ENCODE results near the gene ZNF608.

Gene ZNF608

DNA sequence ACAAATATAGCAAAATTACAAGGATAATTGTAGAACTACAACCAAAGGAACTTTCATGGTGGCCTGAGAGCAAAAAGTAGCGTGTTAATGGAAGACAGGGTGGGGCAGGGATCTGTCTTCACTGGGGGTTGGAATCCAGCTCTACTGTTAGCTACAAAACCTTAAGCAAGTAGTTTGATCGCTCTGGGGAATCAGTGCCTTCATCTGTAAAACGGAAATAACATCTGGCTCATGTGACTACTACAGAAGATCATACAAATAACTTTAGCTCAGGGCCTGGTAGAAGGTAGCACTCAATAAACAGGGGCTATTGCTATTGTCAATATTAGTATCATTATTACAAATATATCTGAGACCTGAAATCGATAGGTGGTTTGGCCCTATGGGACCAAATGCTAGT lies 40.4 kb downstream of the ZNF608 start:
- no peaks in the 10 kb centered on the region for H3K27me3 ChIP-seq (replicated peaks; ENCODE audit: control insufficient read depth, insufficient read depth, low read length)
- peaks cover 14% of the 10 kb centered on the region for H3K4me1 ChIP-seq (ENCODE audit: control insufficient read depth, insufficient read depth, low read length)
- no peak for DNase-seq (ENCODE audit: low read depth)
- H3K9me3 ChIP-seq (ENCODE audit: control insufficient read depth, low read length) = no peaks in the 10 kb centered on the region
- H3K9ac ChIP-seq (ENCODE audit: low read length) = no peak overlapping the region
- H3K36me3 ChIP-seq (ENCODE audit: control insufficient read depth, insufficient read depth, low read length, severe bottlenecking) = no peaks in the 10 kb centered on the region
- H3K4me3 ChIP-seq (ENCODE audit: low read length) = no peak overlapping the region

GRCh38 chr5:124705577-124705976 lies 40.9 kb downstream of the ZNF608 start:
- DNase-seq (ENCODE audit: low read depth) = no peak
- Histone ChIP-seq H3K4me1 (ENCODE audit: control insufficient read depth, insufficient read depth, low read length) (peaks cover 14% of the 10 kb centered on the region), H3K9me3 (ENCODE audit: control insufficient read depth, low read length) (no peaks in the 10 kb centered on the region), H3K27me3 (replicated peaks; ENCODE audit: control insufficient read depth, insufficient read depth, low read length) (no peaks in the 10 kb centered on the region), H3K36me3 (ENCODE audit: control insufficient read depth, insufficient read depth, low read length, severe bottlenecking) (no peaks in the 10 kb centered on the region), H3K4me3 (ENCODE audit: low read length) (no peak overlapping the region), H3K9ac (ENCODE audit: low read length) (no peak overlapping the region)

- Histone ChIP-seq H3K4me3 (ENCODE audit: low read length) (no peak overlapping the region), H3K9ac (ENCODE audit: low read length) (no peak overlapping the region), H3K36me3 (ENCODE audit: control insufficient read depth, insufficient read depth, low read length, severe bottlenecking) (no peaks in the 10 kb centered on the region), H3K4me1 (ENCODE audit: control insufficient read depth, insufficient read depth, low read length) (peaks cover 14% of the 10 kb centered on the region), H3K27me3 (replicated peaks; ENCODE audit: control insufficient read depth, insufficient read depth, low read length) (no peaks in the 10 kb centered on the region), H3K9me3 (ENCODE audit: control insufficient read depth, low read length) (no peaks in the 10 kb centered on the region)
- no peak for DNase-seq (ENCODE audit: low read depth)
These were observed 41.7 kb downstream of the ZNF608 start for GRCh38 chr5:124704594-124705284.

GRCh38 chr5:124703995-124704394 lies 42.4 kb downstream of the ZNF608 start:
- Histone ChIP-seq H3K4me3 (ENCODE audit: low read length) (no peak overlapping the region), H3K9ac (ENCODE audit: low read length) (no peak overlapping the region), H3K4me1 (ENCODE audit: control insufficient read depth, insufficient read depth, low read length) (peaks cover 17% of the 10 kb centered on the region), H3K36me3 (ENCODE audit: control insufficient read depth, insufficient read depth, low read length, severe bottlenecking) (no peaks in the 10 kb centered on the region), H3K9me3 (ENCODE audit: control insufficient read depth, low read length) (no peaks in the 10 kb centered on the region), H3K27me3 (replicated peaks; ENCODE audit: control insufficient read depth, insufficient read depth, low read length) (no peaks in the 10 kb centered on the region)
- DNase-seq (ENCODE audit: low read depth) = no peak

DNA sequence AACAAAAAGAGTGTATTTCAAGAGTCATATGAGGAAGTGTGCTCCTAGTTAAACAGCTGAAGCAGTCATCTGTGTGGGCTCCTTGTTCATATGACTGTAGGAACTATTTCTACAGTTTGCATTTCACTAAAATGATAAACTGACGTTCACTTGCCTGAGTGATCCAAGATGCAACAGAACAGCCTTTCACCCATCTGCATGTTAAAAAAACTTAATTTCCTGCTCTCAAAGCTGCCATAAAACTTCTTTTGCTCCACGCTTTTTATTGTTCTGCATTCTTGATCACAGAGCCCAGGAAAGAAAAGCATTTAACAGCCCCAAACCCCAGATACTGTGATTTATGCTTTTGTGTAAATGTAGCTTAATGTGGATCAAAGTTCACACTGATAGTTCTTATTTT lies 43.9 kb downstream of the ZNF608 start:
- Histone ChIP-seq H3K4me3 (ENCODE audit: low read length) (no peak overlapping the region), H3K4me1 (ENCODE audit: control insufficient read depth, insufficient read depth, low read length) (peaks cover 32% of the 10 kb centered on the region)
- DNase-seq (ENCODE audit: low read depth) = no peak

DNA sequence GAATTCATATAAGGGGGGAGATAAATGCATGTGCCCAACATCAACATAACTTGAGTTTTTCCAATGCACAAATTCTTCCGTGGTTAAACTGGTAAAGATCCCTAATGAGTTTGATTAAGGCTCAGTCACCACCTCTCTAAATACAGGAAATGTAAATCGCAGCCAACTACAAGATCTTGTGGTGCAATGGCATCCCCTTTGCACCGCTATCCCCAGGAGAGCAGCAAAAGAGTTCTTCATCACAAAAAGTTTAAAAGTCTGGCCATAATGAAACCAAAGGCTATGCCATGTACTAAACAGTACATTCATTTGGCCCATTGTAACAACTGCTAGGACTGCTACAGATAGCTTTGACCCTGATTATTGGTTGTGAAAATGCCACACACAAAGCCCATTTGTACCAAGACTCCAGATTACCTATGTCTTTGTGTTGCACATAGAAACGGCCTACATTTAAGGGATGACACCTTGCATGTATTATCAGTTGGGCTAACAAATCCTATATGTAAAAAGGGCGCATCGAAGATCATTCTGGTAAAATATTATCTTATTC lies 44.5 kb downstream of the ZNF608 start:
- H3K36me3 ChIP-seq (ENCODE audit: control insufficient read depth, insufficient read depth, low read length, severe bottlenecking) = no peaks in the 10 kb centered on the region
- no peak for DNase-seq (ENCODE audit: low read depth)
- H3K27me3 ChIP-seq (replicated peaks; ENCODE audit: control insufficient read depth, insufficient read depth, low read length) = no peaks in the 10 kb centered on the region
- H3K4me1 ChIP-seq (ENCODE audit: control insufficient read depth, insufficient read depth, low read length) = peaks cover 37% of the 10 kb centered on the region
- no peaks in the 10 kb centered on the region for H3K9me3 ChIP-seq (ENCODE audit: control insufficient read depth, low read length)
- H3K4me3 ChIP-seq (ENCODE audit: low read length) = no peak overlapping the region
- no peak overlapping the region for H3K9ac ChIP-seq (ENCODE audit: low read length)

More for the DNA sequence above, 43.9 kb downstream of the ZNF608 start:
- Histone ChIP-seq H3K9ac (ENCODE audit: low read length) (no peak overlapping the region), H3K9me3 (ENCODE audit: control insufficient read depth, low read length) (no peaks in the 10 kb centered on the region), H3K27me3 (replicated peaks; ENCODE audit: control insufficient read depth, insufficient read depth, low read length) (no peaks in the 10 kb centered on the region), H3K36me3 (ENCODE audit: control insufficient read depth, insufficient read depth, low read length, severe bottlenecking) (no peaks in the 10 kb centered on the region)

DNA sequence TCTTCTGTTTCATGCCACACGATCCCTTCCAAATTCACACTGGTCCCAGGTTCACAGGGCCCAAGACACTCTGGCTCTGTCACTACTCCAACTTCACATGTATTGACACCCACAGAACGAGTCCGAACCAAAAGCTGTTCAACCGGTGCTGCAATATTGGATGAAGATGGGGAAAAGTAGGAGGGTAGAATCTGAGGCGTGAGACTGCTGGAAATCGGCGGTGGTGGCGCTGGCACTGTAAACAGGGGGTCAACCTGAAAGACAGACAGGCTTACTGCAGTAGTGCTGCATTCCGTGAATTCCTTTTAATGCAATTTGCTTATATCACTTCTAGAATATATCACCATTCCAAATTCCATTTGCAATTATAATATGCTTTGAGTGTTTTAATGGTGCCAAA lies 45.4 kb downstream of the ZNF608 start:
- no peak for DNase-seq (ENCODE audit: low read depth)
- Histone ChIP-seq H3K9me3 (ENCODE audit: control insufficient read depth, low read length) (no peaks in the 10 kb centered on the region), H3K27me3 (replicated peaks; ENCODE audit: control insufficient read depth, insufficient read depth, low read length) (no peaks in the 10 kb centered on the region), H3K4me1 (ENCODE audit: control insufficient read depth, insufficient read depth, low read length) (peaks cover 34% of the 10 kb centered on the region), H3K9ac (ENCODE audit: low read length) (no peak overlapping the region), H3K36me3 (ENCODE audit: control insufficient read depth, insufficient read depth, low read length, severe bottlenecking) (no peaks in the 10 kb centered on the region), H3K4me3 (ENCODE audit: low read length) (no peak overlapping the region)

- H3K36me3 ChIP-seq (ENCODE audit: control insufficient read depth, insufficient read depth, low read length, severe bottlenecking) = no peaks in the 10 kb centered on the region
- H3K4me1 ChIP-seq (ENCODE audit: control insufficient read depth, insufficient read depth, low read length) = peaks cover 34% of the 10 kb centered on the region
These were observed 46.1 kb downstream of the ZNF608 start for GRCh38 chr5:124700333-124700732.

DNA sequence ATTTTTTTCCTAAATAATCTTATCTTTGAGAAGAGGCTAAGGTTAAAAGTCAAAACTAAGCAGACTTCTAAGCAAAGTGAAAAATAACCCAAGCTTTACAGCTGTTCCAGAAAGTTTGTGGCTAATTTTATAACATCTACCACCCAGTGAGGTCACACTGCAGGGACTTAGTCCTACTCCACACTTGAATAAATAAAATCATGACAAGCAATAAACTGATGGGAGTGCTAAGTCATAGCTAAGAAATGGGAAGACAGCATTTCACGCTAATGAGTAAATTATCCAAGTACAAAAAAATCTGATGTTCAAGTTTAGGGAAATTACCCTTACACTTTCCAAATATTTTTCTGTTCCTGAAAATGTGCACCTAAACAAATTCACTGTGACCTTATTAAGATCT lies 47.7 kb downstream of the ZNF608 start:
- peak overlapping the region; percentile 28 for H3K4me3 ChIP-seq (ENCODE audit: low read length)
- no peaks in the 10 kb centered on the region for H3K36me3 ChIP-seq (ENCODE audit: control insufficient read depth, insufficient read depth, low read length, severe bottlenecking)
- peaks cover 34% of the 10 kb centered on the region for H3K4me1 ChIP-seq (ENCODE audit: control insufficient read depth, insufficient read depth, low read length)
- H3K9ac ChIP-seq (ENCODE audit: low read length) = peak overlapping the region; percentile 51
- DNase-seq (ENCODE audit: low read depth) = no peak
- no peaks in the 10 kb centered on the region for H3K9me3 ChIP-seq (ENCODE audit: control insufficient read depth, low read length)
- H3K27me3 ChIP-seq (replicated peaks; ENCODE audit: control insufficient read depth, insufficient read depth, low read length) = no peaks in the 10 kb centered on the region

More at GRCh38 chr5:124700333-124700732, 46.1 kb downstream of the ZNF608 start:
- no peak overlapping the region for H3K9ac ChIP-seq (ENCODE audit: low read length)
- DNase-seq (ENCODE audit: low read depth) = no peak
- H3K4me3 ChIP-seq (ENCODE audit: low read length) = no peak overlapping the region
- no peaks in the 10 kb centered on the region for H3K27me3 ChIP-seq (replicated peaks; ENCODE audit: control insufficient read depth, insufficient read depth, low read length)
- no peaks in the 10 kb centered on the region for H3K9me3 ChIP-seq (ENCODE audit: control insufficient read depth, low read length)

DNA sequence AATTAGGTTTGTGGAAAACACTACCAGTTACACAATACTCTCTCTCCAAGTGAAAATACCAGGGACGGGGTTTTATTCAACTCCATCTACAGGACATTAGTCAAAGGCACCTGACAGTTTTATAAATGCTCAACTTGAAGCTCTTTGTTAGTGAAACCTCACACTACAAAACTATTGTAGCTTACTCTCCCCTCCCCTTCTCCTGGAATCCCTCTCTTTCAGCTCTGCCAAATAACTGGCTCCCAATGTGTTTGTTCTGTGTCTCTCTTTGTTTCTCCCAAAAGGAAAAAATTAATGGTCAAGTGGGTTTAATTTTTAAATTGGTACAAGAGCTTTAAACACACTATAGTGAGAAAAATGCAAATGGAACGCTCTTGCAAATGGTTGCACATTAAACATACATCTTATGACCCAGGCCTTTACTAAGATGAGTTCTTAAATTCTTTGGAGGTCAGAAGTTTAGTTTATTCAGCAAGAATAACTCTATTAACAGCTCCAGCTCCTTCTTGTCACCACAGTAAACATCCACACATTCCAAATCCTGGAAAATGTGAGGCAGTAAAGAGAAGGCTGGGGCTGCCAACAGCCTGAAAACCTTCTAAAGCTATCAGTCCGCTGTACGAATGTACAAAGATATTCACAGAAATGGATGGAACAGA lies 48.4 kb downstream of the ZNF608 start:
- H3K27me3 ChIP-seq (replicated peaks; ENCODE audit: control insufficient read depth, insufficient read depth, low read length) = no peaks in the 10 kb centered on the region
- H3K36me3 ChIP-seq (ENCODE audit: control insufficient read depth, insufficient read depth, low read length, severe bottlenecking) = no peaks in the 10 kb centered on the region
- H3K4me1 ChIP-seq (ENCODE audit: control insufficient read depth, insufficient read depth, low read length) = peaks cover 34% of the 10 kb centered on the region
- H3K9me3 ChIP-seq (ENCODE audit: control insufficient read depth, low read length) = no peaks in the 10 kb centered on the region
- peak overlapping the region; percentile 51 for H3K9ac ChIP-seq (ENCODE audit: low read length)
- DNase-seq (ENCODE audit: low read depth) = no peak
- H3K4me3 ChIP-seq (ENCODE audit: low read length) = peak overlapping the region; percentile 28

DNA sequence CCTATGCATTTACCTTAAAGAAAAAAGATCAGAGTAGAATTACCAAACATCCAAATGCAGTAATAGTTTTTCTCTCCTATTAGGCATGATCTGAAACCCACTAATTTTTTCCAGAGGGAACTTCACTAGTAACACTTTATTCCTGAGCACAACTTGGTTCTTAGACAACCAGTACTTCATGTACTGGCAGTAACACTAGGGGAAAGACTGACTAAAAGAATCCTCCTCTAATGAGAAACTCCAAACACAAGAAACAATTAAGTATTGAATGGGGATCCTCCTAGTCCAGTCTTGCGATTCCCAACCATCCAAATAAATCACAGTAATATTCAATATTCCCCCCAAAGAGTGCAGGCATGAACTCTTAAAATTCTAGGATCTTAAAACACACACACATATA lies 48.9 kb downstream of the ZNF608 start:
- H3K4me3 ChIP-seq (ENCODE audit: low read length) = peak overlapping the region; percentile 28
- no peaks in the 10 kb centered on the region for H3K9me3 ChIP-seq (ENCODE audit: control insufficient read depth, low read length)
- no peak overlapping the region for H3K9ac ChIP-seq (ENCODE audit: low read length)
- H3K4me1 ChIP-seq (ENCODE audit: control insufficient read depth, insufficient read depth, low read length) = peaks cover 35% of the 10 kb centered on the region
- no peaks in the 10 kb centered on the region for H3K27me3 ChIP-seq (replicated peaks; ENCODE audit: control insufficient read depth, insufficient read depth, low read length)
- H3K36me3 ChIP-seq (ENCODE audit: control insufficient read depth, insufficient read depth, low read length, severe bottlenecking) = no peaks in the 10 kb centered on the region
- DNase-seq (ENCODE audit: low read depth) = no peak
